Measurements from ENCODE around the gene LAYN.

Gene LAYN, protein sequence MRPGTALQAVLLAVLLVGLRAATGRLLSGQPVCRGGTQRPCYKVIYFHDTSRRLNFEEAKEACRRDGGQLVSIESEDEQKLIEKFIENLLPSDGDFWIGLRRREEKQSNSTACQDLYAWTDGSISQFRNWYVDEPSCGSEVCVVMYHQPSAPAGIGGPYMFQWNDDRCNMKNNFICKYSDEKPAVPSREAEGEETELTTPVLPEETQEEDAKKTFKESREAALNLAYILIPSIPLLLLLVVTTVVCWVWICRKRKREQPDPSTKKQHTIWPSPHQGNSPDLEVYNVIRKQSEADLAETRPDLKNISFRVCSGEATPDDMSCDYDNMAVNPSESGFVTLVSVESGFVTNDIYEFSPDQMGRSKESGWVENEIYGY

DNA sequence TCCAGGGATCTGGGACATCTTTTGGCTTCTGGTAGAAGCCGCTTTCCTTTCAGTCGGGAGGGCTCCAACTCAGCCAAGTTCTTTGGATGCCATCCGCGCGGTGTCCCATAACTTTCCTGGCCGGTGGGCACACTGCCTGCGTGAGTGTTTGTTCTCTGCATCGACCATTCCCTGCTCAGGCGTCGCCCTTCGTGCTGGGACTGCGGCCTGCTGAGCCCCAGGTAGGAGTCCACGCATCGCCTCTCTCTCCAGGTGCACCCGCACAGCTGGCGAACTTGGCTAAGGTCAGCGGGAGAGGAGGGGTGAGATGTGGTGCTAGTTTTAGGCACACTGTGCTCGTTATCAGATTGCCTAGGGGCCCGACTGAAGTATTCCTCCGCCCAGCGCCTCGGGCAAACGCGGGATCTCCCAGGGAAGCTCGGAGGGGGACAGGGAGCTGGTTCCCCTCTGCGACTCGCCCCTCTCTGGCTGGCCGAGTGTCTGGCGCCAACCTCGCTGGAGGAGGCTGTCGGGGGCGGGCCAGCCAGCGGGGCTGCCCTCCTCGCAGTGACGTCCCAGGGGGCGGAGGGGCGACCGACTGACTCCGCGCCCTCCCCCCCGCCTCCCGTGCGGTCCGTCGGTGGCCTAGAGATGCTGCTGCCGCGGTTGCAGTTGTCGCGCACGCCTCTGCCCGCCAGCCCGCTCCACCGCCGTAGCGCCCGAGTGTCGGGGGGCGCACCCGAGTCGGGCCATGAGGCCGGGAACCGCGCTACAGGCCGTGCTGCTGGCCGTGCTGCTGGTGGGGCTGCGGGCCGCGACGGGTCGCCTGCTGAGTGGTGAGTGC is at the start of gene LAYN:
LAYN (plus strand) TSS at position 607 of the 823 bp plus-strand sequence; CDS start at position 731, 124 bp downstream.
- Histone ChIP-seq H3K4me3 (peak within 1 kb of the TSS; percentile 4 to 58 (median 32); a peak in 16 of 20 replicates), H3K9ac (no peak within 1 kb of the TSS), H3K27ac (no peak within 1 kb of the TSS), H3K4me2 (peak within 1 kb of the TSS; percentile 24 to 77 (median 55); a peak in 21 of 22 replicates), H3K27me3 (peaks cover 39 to 59% (median 51%) of the 10 kb centered on the region in 11 experiments), H3K9me3 (replicated peaks in 1 of 11) (peaks cover 6 to 30% (median 18%) of the 10 kb centered on the region in 11 experiments; a peak in 18 of 22 replicates), H3K4me1 (peaks cover 6 to 30% (median 22%) of the 10 kb centered on the region in 10 experiments; a peak in 19 of 20 replicates), H4K20me1 (no peaks in the 10 kb centered on the region), H3K36me3 (no peaks in the 10 kb centered on the region)
- no peak for TF ChIP-seq Cebpa-rat (IDR thresholded peaks at IDR 0.05)

DNA sequence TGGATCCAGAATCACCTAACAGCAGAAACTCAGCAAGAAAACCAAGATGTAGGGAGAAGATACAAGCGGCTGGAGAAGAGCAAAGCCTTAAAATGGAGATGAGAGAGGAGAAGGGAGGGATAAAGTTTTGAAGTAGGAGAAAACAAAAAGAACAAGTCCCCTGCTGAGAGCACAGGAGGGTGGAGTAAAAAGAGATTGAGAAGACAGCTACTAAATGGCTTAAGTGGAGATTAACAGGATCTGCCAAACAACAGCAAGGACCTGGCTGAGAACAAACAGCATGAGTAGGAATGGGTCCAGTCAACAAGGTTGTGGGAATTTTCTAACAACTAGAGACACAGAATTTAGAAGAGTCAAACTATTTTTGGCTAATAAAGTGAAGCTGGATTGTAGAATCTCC is 46.5 kb upstream of the LAYN start:
- no peaks in the 10 kb centered on the region for H4K20me1 ChIP-seq
- H3K36me3 ChIP-seq = no peaks in the 10 kb centered on the region
- H3K9ac ChIP-seq = no peak overlapping the region
- H3K27me3 ChIP-seq = no peaks in the 10 kb centered on the region
- no peaks in the 10 kb centered on the region for H3K4me1 ChIP-seq
- no peak overlapping the region for H3K4me2 ChIP-seq
- no peak overlapping the region for H3K4me3 ChIP-seq
- TF ChIP-seq Cebpa-rat (IDR thresholded peaks at IDR 0.05) = no peak
- no peak overlapping the region for H3K27ac ChIP-seq
- peaks cover 2 to 6% (median 3%) of the 10 kb centered on the region in 11 experiments; a peak in 15 of 22 replicates for H3K9me3 ChIP-seq (replicated peaks in 1 of 11)

DNA sequence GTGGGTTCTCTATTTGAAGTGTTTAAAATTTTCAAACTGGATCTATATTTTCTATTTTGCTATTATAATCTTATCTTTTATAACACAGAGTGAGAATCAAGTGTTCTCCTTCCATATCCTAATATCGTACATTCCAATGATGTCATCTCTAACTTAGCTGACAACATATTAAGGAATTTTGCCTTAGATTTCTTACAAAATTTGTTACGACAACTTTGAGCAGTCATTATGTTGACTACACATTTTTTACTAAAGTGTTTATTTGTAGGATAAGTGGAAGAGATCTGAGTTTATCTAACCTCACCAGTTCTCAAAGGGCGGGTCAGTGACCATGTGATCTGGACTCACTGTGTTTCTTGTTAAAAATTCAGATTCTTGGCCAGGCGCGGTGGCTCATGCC is 41.0 kb upstream of the LAYN start:
- Histone ChIP-seq H3K36me3 (no peaks in the 10 kb centered on the region), H3K9me3 (replicated peaks in 1 of 11) (no peaks in the 10 kb centered on the region), H3K4me1 (no peaks in the 10 kb centered on the region), H3K4me2 (no peak overlapping the region), H3K27ac (no peak overlapping the region), H4K20me1 (no peaks in the 10 kb centered on the region), H3K27me3 (no peaks in the 10 kb centered on the region), H3K4me3 (no peak overlapping the region), H3K9ac (no peak overlapping the region)
- no peak for TF ChIP-seq Cebpa-rat (IDR thresholded peaks at IDR 0.05)

DNA sequence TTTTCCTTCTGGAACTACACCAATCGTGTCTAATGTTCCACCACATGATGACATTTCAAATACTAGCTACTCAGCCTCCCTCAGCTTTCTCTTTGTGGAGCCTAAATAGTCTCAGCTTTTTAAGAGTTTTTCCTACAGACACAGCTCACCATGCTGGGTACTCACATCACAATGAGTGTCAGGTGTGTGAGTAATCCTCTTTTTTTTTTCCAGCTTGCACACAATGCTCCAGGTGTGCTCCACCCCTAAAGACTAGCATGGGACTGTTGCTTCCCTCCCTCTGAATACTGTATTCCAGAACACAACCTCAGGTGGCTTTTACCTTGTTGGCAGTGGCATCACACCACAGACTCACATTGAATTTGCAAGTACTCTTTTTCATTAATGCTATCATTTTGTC is 40.0 kb upstream of the LAYN start:
- Histone ChIP-seq H3K36me3 (no peaks in the 10 kb centered on the region), H3K27me3 (no peaks in the 10 kb centered on the region), H3K4me1 (no peaks in the 10 kb centered on the region), H3K9me3 (replicated peaks in 1 of 11) (no peaks in the 10 kb centered on the region), H4K20me1 (no peaks in the 10 kb centered on the region), H3K9ac (no peak overlapping the region), H3K4me3 (no peak overlapping the region), H3K4me2 (no peak overlapping the region), H3K27ac (no peak overlapping the region)
- no peak for TF ChIP-seq Cebpa-rat (IDR thresholded peaks at IDR 0.05)

DNA sequence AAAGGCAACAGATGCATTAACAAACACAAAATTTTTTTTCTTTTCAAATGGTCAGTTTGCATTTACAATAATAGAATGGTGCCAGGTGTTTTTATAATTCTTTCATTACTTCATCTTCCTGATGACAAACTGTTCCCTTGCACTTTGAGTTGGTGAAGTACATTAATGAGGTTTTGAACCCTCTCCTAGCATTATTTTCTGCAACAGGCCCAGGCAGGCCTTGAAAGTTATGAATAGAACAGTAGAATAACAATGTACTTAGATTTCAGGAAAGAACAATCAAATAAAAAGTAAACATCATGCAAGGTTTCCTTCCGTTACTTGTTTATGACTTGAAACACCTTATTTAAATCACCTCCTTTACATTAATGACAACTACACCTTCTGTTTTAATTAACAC is 37.9 kb upstream of the LAYN start:
- Histone ChIP-seq H3K9ac (no peak overlapping the region), H3K27me3 (no peaks in the 10 kb centered on the region), H3K4me2 (no peak overlapping the region), H3K36me3 (no peaks in the 10 kb centered on the region), H3K4me1 (peaks cover 0 to 6% (median 0%) of the 10 kb centered on the region in 10 experiments; a peak in 3 of 20 replicates), H4K20me1 (no peaks in the 10 kb centered on the region), H3K9me3 (replicated peaks in 1 of 11) (peaks cover 0 to 7% (median 2%) of the 10 kb centered on the region in 11 experiments; a peak in 9 of 22 replicates), H3K27ac (no peak overlapping the region), H3K4me3 (no peak overlapping the region)
- TF ChIP-seq Cebpa-rat (IDR thresholded peaks at IDR 0.05) = no peak

DNA sequence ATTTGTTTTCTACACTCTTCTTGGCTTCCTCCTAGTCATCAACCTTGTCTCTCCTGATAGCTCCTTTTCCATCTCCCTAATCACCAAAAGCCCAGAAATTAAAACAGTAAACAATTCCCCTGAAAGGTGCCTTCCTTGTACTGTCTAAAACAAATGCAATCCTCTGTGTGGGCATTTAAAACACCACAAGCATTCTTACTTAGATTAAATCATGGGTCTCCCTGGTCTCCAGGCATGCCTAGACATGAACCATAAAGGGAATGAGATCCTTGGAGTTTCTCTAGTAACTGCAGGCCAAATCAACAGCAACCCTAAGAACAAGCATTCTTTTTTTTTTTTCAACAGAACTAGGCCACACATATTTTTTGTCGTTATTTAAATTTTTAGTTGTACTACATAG is 30.2 kb upstream of the LAYN start:
- no peak overlapping the region for H3K9ac ChIP-seq
- no peaks in the 10 kb centered on the region for H3K36me3 ChIP-seq
- H3K27ac ChIP-seq = no peak overlapping the region
- H3K9me3 ChIP-seq (replicated peaks in 1 of 11) = peaks cover 12 to 36% (median 20%) of the 10 kb centered on the region in 11 experiments
- no peak for TF ChIP-seq Cebpa-rat (IDR thresholded peaks at IDR 0.05)
- no peaks in the 10 kb centered on the region for H4K20me1 ChIP-seq
- peaks cover 0 to 6% (median 0%) of the 10 kb centered on the region in 10 experiments; a peak in 3 of 20 replicates for H3K4me1 ChIP-seq
- peaks cover 16 to 36% (median 33%) of the 10 kb centered on the region in 11 experiments for H3K27me3 ChIP-seq
- no peak overlapping the region for H3K4me2 ChIP-seq
- H3K4me3 ChIP-seq = no peak overlapping the region

DNA sequence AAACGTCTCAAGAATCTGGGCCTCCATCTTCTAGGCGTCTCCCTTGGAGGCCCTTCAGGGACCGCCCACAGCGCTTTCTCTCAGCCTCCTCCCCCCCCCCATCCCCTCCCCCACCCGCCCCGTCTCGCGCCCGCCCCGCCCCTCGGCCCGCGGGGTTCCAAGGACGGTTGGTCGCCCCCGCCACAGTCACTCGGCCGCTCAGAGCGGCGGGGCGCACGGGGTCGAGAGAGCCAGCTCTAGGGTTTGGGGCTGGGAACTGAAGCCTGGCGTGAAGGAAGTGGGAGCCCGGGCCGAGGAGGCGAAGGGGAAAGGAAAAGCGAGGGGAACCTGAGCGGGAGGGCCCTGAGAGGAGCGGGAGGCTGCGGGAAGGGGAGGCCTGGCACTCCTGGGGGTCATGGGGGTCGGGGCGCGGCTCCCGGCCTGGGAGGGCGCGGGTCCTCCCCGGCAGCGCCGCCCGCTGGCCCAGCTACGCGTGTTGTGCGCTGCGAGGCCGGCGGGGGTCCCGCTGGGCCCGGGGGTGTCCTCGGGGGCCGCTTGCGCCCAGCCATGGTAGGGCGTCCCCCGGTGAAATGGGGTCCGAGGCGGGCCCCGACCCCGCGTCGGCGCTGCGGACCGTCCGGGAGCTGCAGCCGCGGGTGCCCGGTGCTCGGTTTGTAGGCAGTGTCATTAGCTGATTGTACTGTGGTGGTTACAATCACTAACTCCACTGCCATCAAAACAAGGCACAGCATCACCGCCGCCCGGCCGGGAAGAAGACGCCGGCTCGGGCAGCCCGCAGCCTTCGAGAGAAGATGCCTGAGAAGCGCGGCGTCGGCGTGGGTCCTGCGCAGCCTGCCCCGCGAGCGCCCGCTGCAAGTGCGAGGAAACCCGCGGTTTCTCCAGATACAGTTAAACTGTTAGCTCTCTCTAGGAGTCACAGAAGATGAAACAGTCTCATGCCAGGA is 28.0 kb upstream of the LAYN start, which contains the start of gene BTG4:
BTG4 (minus strand) TSS at position 91 of the 944 bp plus-strand sequence. CDS start 13,610 bp downstream, outside the sequence.
- Histone ChIP-seq H3K36me3 (no peaks in the 10 kb centered on the region), H3K9me3 (replicated peaks in 1 of 11) (peaks cover 12 to 33% (median 18%) of the 10 kb centered on the region in 11 experiments), H4K20me1 (no peaks in the 10 kb centered on the region), H3K4me1 (peaks cover 0 to 2% (median 0%) of the 10 kb centered on the region in 10 experiments; a peak in 2 of 20 replicates), H3K4me2 (no peak within 1 kb of the TSS), H3K9ac (no peak within 1 kb of the TSS), H3K4me3 (peak within 1 kb of the TSS in 2 of 10 experiments; percentile 18 to 28; a peak in 2 of 20 replicates), H3K27me3 (peaks cover 16 to 36% (median 33%) of the 10 kb centered on the region in 11 experiments), H3K27ac (no peak within 1 kb of the TSS)
- no peak for TF ChIP-seq Cebpa-rat (IDR thresholded peaks at IDR 0.05)

DNA sequence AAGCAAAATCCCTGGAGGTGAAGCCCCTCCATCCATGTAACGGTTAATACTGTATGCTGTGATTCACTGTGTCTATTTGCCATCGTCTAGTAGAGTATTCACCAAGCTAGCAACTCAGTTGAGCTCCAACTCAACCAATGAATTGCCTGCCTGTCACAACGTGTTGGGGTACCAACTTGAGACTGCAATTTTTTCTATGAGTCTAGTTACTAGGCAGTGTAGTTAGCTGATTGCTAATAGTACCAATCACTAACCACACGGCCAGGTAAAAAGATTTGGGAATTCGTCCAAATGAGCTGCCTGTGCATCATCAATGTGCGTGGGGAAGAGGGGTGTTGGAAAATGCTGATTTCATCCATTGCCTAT is 27.3 kb upstream of the LAYN start:
- H3K4me1 ChIP-seq = no peaks in the 10 kb centered on the region
- H3K4me3 ChIP-seq = no peak overlapping the region
- no peak overlapping the region for H3K27ac ChIP-seq
- peaks cover 16 to 36% (median 33%) of the 10 kb centered on the region in 11 experiments for H3K27me3 ChIP-seq
- no peaks in the 10 kb centered on the region for H3K36me3 ChIP-seq
- H3K4me2 ChIP-seq = no peak overlapping the region
- H3K9me3 ChIP-seq (replicated peaks in 1 of 11) = peaks cover 12 to 26% (median 16%) of the 10 kb centered on the region in 11 experiments
- no peak overlapping the region for H3K9ac ChIP-seq
- TF ChIP-seq Cebpa-rat (IDR thresholded peaks at IDR 0.05) = no peak
- H4K20me1 ChIP-seq = no peaks in the 10 kb centered on the region

Data from BLaER1 treated with 17β-estradiol and CSF1 and Interleukin-3, amounts not matched to agents 10 nM and 100 nM (cell line).